Left ventricle myocardium superior (tissue), 1 donor: ENCODE results near the gene MYBPH. TPM values are rescaled to one million over a fixed set of nuclear protein-coding genes. Genes with fewer than 3 reads are reported as not detected.

ENCODE experiments used
- ATAC-seq: fragments of 200-7000 bp; cut with Tn5 transposase; one replicate; pipeline ENCODE4 v1.9.1; 2020; ENCODE audit warnings: mild to moderate bottlenecking, moderate library complexity
- DNase-seq: peaks from one replicate; pipeline ENCODE4 v3.0.0-alpha.2; 2020
- intact Hi-C: fragments of 100-400 bp; cut with micrococcal nuclease; formaldehyde crosslinking; loops from one replicate; pipeline ENCODE4 v1.11.0; 2022
- total RNA-seq: library from RNA; stranded (reverse); fragmentation: NEBNext Ultra II Directional; extraction: Animal tissue kit (Norgen Biotek cat#: 25700); gene quantifications from one replicate; pipeline ENCODE4 v1.2.1, GENCODE V29; 2021
- donor health status: DM: no; HTN: yes; CAD: no; lungs with severe emphysema.

Gene MYBPH
- total RNA-seq, 1 donor from 2014 or later = not detected

- peak; percentile 48 for ATAC-seq
- intact Hi-C loops = no loop called here
- no peak for DNase-seq
Measured at GRCh38 chr1:203140743-203141520, 34.7 kb downstream of the MYBPH start.

- intact Hi-C loops = no loop called here
- ATAC-seq (no peak), DNase-seq (no peak)
Measured at GRCh38 chr1:203139976-203140475, 35.6 kb downstream of the MYBPH start.

- DNase-seq (no peak), ATAC-seq (no peak)
- intact Hi-C loops = no loop called here
Measured at GRCh38 chr1:203138066-203138465, 37.6 kb downstream of the MYBPH start.

GRCh38 chr1:203137324-203137723 lies 38.3 kb downstream of the MYBPH start:
- DNase-seq (no peak), ATAC-seq (no peak)
- intact Hi-C loops = no loop called here

GRCh38 chr1:203136409-203137042 lies 39.1 kb downstream of the MYBPH start:
- ATAC-seq (no peak), DNase-seq (no peak)
- intact Hi-C loops = no loop called here

GRCh38 chr1:203135636-203136305 lies 39.9 kb downstream of the MYBPH start:
- DNase-seq (no peak), ATAC-seq (no peak)
- intact Hi-C loops = no loop called here

- intact Hi-C loops = no loop called here
- ATAC-seq = peak; percentile 2
- no peak for DNase-seq
Measured at GRCh38 chr1:203133970-203134725, 41.5 kb downstream of the MYBPH start.

- intact Hi-C loops = no loop called here
- ATAC-seq (no peak), DNase-seq (no peak)
Measured at GRCh38 chr1:203131548-203132200, 44.0 kb downstream of the MYBPH start.

- intact Hi-C loops = no loop called here
- no peak for DNase-seq
- ATAC-seq = peak; percentile 56
Measured at GRCh38 chr1:203130358-203130985, 45.2 kb downstream of the MYBPH start.

GRCh38 chr1:203129501-203130231 lies 46.0 kb downstream of the MYBPH start:
- peak; percentile 85 for DNase-seq
- intact Hi-C loops = no loop called here
- ATAC-seq = peak; percentile 70

GRCh38 chr1:203128716-203129500 lies 46.7 kb downstream of the MYBPH start:
- ATAC-seq = peak; percentile 2
- no peak for DNase-seq
- intact Hi-C loops = no loop called here

- ATAC-seq (peak; percentile 44), DNase-seq (no peak)
- intact Hi-C loops = no loop called here
Measured at GRCh38 chr1:203128431-203128715, 47.3 kb downstream of the MYBPH start.

- intact Hi-C loops = no loop called here
- DNase-seq = peak; percentile 84
Measured at GRCh38 chr1:203127666-203128430, 47.8 kb downstream of the MYBPH start, which contains the start of gene ADORA1. ADORA1 (plus strand) TSS chr1:203127726; CDS start chr1:203128842, 1,116 bp downstream.

GRCh38 chr1:203126866-203127665 lies 48.6 kb downstream of the MYBPH start:
- no peak for ATAC-seq
- DNase-seq = no peak
- intact Hi-C loops = no loop called here

More at GRCh38 chr1:203127666-203128430, 47.8 kb downstream of the MYBPH start, which contains the start of gene ADORA1:
- ATAC-seq = peak; percentile 86

GRCh38 chr1:203126151-203126865 lies 49.3 kb downstream of the MYBPH start:
- ATAC-seq (no peak), DNase-seq (no peak)
- intact Hi-C loops = no loop called here
